B cell (primary cell): ENCODE data around the gene DBP. TPM values are rescaled to one million over a fixed set of nuclear protein-coding genes. Genes with fewer than 3 reads are reported as not detected.

ENCODE experiments used
- ATAC-seq: fragments of 200-7000 bp; cut with Tn5 transposase; one replicate; pipeline ENCODE4 v1.10.0; 2021; ENCODE audit warnings: low read depth, mild to moderate bottlenecking, moderate number of reproducible peaks, moderate library complexity
- CTCF ChIA-PET: fragments of 350-600 bp; sonication (Branson Sonifier 250); formaldehyde crosslinking; loops from one replicate; lab custom pipeline; 2021; ENCODE audit warnings: antibody characterized with exemption, inconsistent platforms; lab: Charles Lee
- POLR2A ChIA-PET: fragments of 350-600 bp; sonication (Branson Sonifier 250); formaldehyde crosslinking; loops from one replicate; lab custom pipeline; 2021; ENCODE audit warnings: antibody characterized with exemption; lab: Charles Lee
- DNase-seq: peaks from one replicate; pipeline ENCODE4 v3.0.0; 2013
- H2AFZ ChIP-seq: 2 replicates; pipeline ENCODE4 v1.6.1; 2012; ENCODE audit warnings: mild to moderate bottlenecking, low read depth, low read length; ENCODE audit not compliant: insufficient read depth, poor library complexity, severe bottlenecking
- H3K27ac ChIP-seq, 2 donors: 1 replicate in 1 of 2; 2 replicates in 1 of 2; pipeline ENCODE4 v1.5.1; 2012 to 2013; ENCODE audit warnings: low read length in 2 of 2, mild to moderate bottlenecking in 2 of 2, moderate library complexity in 1 of 2
- H3K27me3 ChIP-seq, 4 experiments: fragments of 200-600 bp in 1 of 4; sonication (generic) in 1 of 4; replicated peaks in 1 of 4; 1 replicate in 2 of 4; 2 replicates in 2 of 4; pipeline versions ENCODE4 v1.6.1 to v1.7.0; 2013 to 2016; ENCODE audit warnings: low read length in 3 of 4, mild to moderate bottlenecking in 2 of 4, mixed read lengths in 1 of 4, moderate library complexity in 1 of 4; ENCODE audit not compliant: insufficient read depth in 4 of 4, control insufficient read depth in 3 of 4; ENCODE audit errors: control extremely low read depth in 1 of 4
- H3K36me3 ChIP-seq, 2 experiments: replicated peaks in 1 of 2; 1 replicate in 1 of 2; 2 replicates in 1 of 2; pipeline versions ENCODE4 v1.6.1 to v1.7.1; 2013; ENCODE audit warnings: low read length in 1 of 2; ENCODE audit not compliant: insufficient read depth in 2 of 2, control insufficient read depth in 1 of 2; ENCODE audit errors: control extremely low read depth in 1 of 2, extremely low read depth in 1 of 2
- H3K4me1 ChIP-seq, 2 donors: fragments of 200-600 bp in 1 of 2; sonication (generic) in 1 of 2; 1 replicate in 1 of 2; 2 replicates in 1 of 2; pipeline versions ENCODE4 v1.5.1 to v1.6.1; 2013 to 2017; ENCODE audit warnings: low read length in 2 of 2; ENCODE audit not compliant: control insufficient read depth in 2 of 2, insufficient read depth in 2 of 2
- H3K4me2 ChIP-seq: replicated peaks from 2 replicates; pipeline ENCODE3; 2012; ENCODE audit warnings: mild to moderate bottlenecking, low read depth, low read length; ENCODE audit not compliant: poor library complexity, severe bottlenecking
- H3K4me3 ChIP-seq, 5 experiments: fragments of 200-600 bp in 1 of 5; sonication (generic) in 1 of 5; 1 replicate in 3 of 5; 2 replicates in 2 of 5; pipeline versions ENCODE4 v1.5.1 to v1.7.0; 2011 to 2016; ENCODE audit warnings: low read length in 4 of 5, mild to moderate bottlenecking in 4 of 5, low read depth in 2 of 5, control low read depth in 1 of 5, moderate library complexity in 1 of 5; ENCODE audit not compliant: insufficient read depth in 1 of 5; ENCODE audit errors: control extremely low read depth in 1 of 5, extremely low read depth in 1 of 5
- H3K79me2 ChIP-seq: fragments of 200-600 bp; sonication (generic); one replicate; pipeline ENCODE4 v1.6.0; 2016; ENCODE audit warnings: low read length; ENCODE audit not compliant: control insufficient read depth, insufficient read depth
- H3K9ac ChIP-seq: fragments of 200-600 bp; sonication (generic); 2 replicates; pipeline ENCODE4 v1.6.1; 2017; ENCODE audit warnings: mild to moderate bottlenecking, low read length, moderate library complexity
- H3K9me3 ChIP-seq, 3 donors: one replicate each; pipeline versions ENCODE4 v1.6.1 to v1.7.1; 2013; ENCODE audit warnings: low read length in 2 of 3; ENCODE audit not compliant: control insufficient read depth in 2 of 3, insufficient read depth in 1 of 3; ENCODE audit errors: control extremely low read depth in 1 of 3
- H4K20me1 ChIP-seq: 2 replicates; pipeline ENCODE4 v1.6.0; 2012; ENCODE audit warnings: mild to moderate bottlenecking, low read length; ENCODE audit not compliant: insufficient read depth, control insufficient read depth, poor library complexity, severe bottlenecking
- H3K27ac Mint-ChIP-seq: one replicate; pipeline ENCODE4 v1.8.0; 2021; ENCODE audit warnings: mixed read lengths
- H3K27me3 Mint-ChIP-seq: one replicate; pipeline ENCODE4 v1.8.0; 2021; ENCODE audit warnings: mixed read lengths
- H3K4me1 Mint-ChIP-seq: one replicate; pipeline ENCODE4 v1.8.0; 2021; ENCODE audit warnings: mixed read lengths
- H3K4me3 Mint-ChIP-seq: one replicate; pipeline ENCODE4 v1.8.0; 2021; ENCODE audit warnings: mixed read lengths
- H3K9me3 Mint-ChIP-seq: one replicate; pipeline ENCODE4 v1.8.0; 2022; ENCODE audit warnings: mixed read lengths; ENCODE audit not compliant: insufficient read depth
- EZH2 ChIP-seq: IDR thresholded peaks from 2 replicates; pipeline ENCODE4 v1.6.1; 2012; ENCODE audit warnings: borderline replicate concordance, low read depth, mild to moderate bottlenecking, moderate library complexity, low read length; ENCODE audit not compliant: insufficient read depth, poor library complexity, severe bottlenecking
- WGBS: methylation state at CpG from one replicate; pipeline ENCODE4 v1.1.5; 2013; ENCODE audit warnings: missing lambda C conversion rate; ENCODE audit not compliant: insufficient coverage; 5-methylcytosine and 5-hydroxymethylcytosine counted together
- intact Hi-C: fragments of 100-400 bp; cut with micrococcal nuclease; formaldehyde crosslinking; loops from one replicate; pipeline ENCODE4 v1.10.0; 2022
- polyA plus RNA-seq: library from polyadenylated mRNA; depleted of rRNA; stranded (reverse); fragments of >200 nt; gene quantifications from 2 replicates; pipeline ENCODE4 v1.2.3, GENCODE V29; 2012
- total RNA-seq, 2 donors: library from RNA; stranded (reverse); fragments of 120-200 nt in 1 of 2; gene quantifications; 1 replicate in 1 of 2; 2 replicates in 1 of 2; pipeline versions ENCODE4 v1.2.3 to v1.2.4, GENCODE V29; 2013 to 2022
- TF ChIP-seq, protein P1 (sequence below): fragments of 200-600 bp; IDR thresholded peaks from one replicate; pipeline ENCODE4 v1.8.0; 2022; ENCODE audit warnings: antibody characterized with exemption, mild to moderate bottlenecking

The DBP gene
- total and polyA plus RNA-seq, 2 donors (not counting 1 experiment from before 2014, with no cell fraction given): 23.5 to 33.0 TPM

GRCh38 chr19:48656840-48657474 is 19.8 kb upstream of the DBP start:
- intact Hi-C loops: no loop called here
- no peaks in the 10 kb centered on the region for H3K9me3 Mint-ChIP-seq
- Histone ChIP-seq H4K20me1 (no peaks in the 10 kb centered on the region), H3K4me2 (no peak overlapping the region), H3K4me1 (peaks cover 8 to 23% of the 10 kb centered on the region in 2 donors), H3K79me2 (no peaks in the 10 kb centered on the region), H3K9ac (no peak overlapping the region), H3K9me3 (no peaks in the 10 kb centered on the region), H3K36me3 (no peaks in the 10 kb centered on the region), H3K27ac (no peak overlapping the region), H3K27me3 (no peaks in the 10 kb centered on the region), H2AFZ (no peak overlapping the region), H3K4me3 (no peak overlapping the region)
- ChIA-PET CTCF (interaction anchor here (1.4 kb wide), 1 partner anchor 18 kb away, joined by 3 read pairs; no protein-coding TSS in a partner anchor), POLR2A (interaction anchor here (0.6 kb wide), 1 partner anchor 10 kb away, joined by 10 read pairs; no protein-coding TSS in a partner anchor)
- H3K4me3 Mint-ChIP-seq: no peak overlapping the region
- no peaks in the 10 kb centered on the region for H3K27me3 Mint-ChIP-seq
- H3K4me1 Mint-ChIP-seq: peaks cover 21% of the 10 kb centered on the region
- no peak for DNase-seq
- H3K27ac Mint-ChIP-seq: no peak overlapping the region
- no peak for ATAC-seq
- TF ChIP-seq, protein P1, sequence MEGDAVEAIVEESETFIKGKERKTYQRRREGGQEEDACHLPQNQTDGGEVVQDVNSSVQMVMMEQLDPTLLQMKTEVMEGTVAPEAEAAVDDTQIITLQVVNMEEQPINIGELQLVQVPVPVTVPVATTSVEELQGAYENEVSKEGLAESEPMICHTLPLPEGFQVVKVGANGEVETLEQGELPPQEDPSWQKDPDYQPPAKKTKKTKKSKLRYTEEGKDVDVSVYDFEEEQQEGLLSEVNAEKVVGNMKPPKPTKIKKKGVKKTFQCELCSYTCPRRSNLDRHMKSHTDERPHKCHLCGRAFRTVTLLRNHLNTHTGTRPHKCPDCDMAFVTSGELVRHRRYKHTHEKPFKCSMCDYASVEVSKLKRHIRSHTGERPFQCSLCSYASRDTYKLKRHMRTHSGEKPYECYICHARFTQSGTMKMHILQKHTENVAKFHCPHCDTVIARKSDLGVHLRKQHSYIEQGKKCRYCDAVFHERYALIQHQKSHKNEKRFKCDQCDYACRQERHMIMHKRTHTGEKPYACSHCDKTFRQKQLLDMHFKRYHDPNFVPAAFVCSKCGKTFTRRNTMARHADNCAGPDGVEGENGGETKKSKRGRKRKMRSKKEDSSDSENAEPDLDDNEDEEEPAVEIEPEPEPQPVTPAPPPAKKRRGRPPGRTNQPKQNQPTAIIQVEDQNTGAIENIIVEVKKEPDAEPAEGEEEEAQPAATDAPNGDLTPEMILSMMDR: no peak
- no peak for TF ChIP-seq EZH2
- WGBS: 73% methylated on average over 11 of the region's 16 CpGs

GRCh38 chr19:48654299-48655059 is 17.3 kb upstream of the DBP start:
- ChIA-PET CTCF (interaction anchor here (1.0 kb wide), 1 partner anchor 9 kb away, joined by 3 read pairs; the partner anchor contains the start of gene CA11), POLR2A (no interaction called here)
- Histone ChIP-seq H3K27me3 (no peaks in the 10 kb centered on the region), H3K4me3 (no peak overlapping the region), H3K79me2 (no peaks in the 10 kb centered on the region), H3K4me2 (no peak overlapping the region), H2AFZ (peak overlapping the region; percentile 28), H3K36me3 (no peaks in the 10 kb centered on the region), H3K9me3 (peaks cover 0 to 2% (median 0%) of the 10 kb centered on the region in 3 donors), H4K20me1 (no peaks in the 10 kb centered on the region), H3K9ac (no peak overlapping the region), H3K27ac (no peak overlapping the region), H3K4me1 (peaks cover 3 to 7% of the 10 kb centered on the region in 2 donors)
- intact Hi-C loops: no loop called here
- H3K27me3 Mint-ChIP-seq: no peaks in the 10 kb centered on the region
- no peak for DNase-seq
- peaks cover 18% of the 10 kb centered on the region for H3K4me1 Mint-ChIP-seq
- WGBS: 38% methylated on average over 10 of the region's 11 CpGs
- no peak for ATAC-seq
- no peak overlapping the region for H3K4me3 Mint-ChIP-seq
- no peaks in the 10 kb centered on the region for H3K9me3 Mint-ChIP-seq
- TF ChIP-seq, protein P1: no peak
- TF ChIP-seq EZH2: no peak
- peak overlapping the region; percentile 46 for H3K27ac Mint-ChIP-seq
